H1 (cell line): ENCODE data around the gene TPRN.

Source experiments
- ATF3 ChIP-seq: IDR thresholded peaks from 2 replicates; pipeline ENCODE4 v1.6.1; 2011; ENCODE audit warnings: low read depth, mild to moderate bottlenecking, low read length; ENCODE audit not compliant: insufficient read depth
- BACH1 ChIP-seq: IDR thresholded peaks from 2 replicates; pipeline ENCODE4 v1.6.1; 2012; ENCODE audit warnings: low read length, improper control_type of control experiment
- BRCA1 ChIP-seq: IDR thresholded peaks from 2 replicates; pipeline ENCODE4 v1.6.1; 2012; ENCODE audit warnings: low read depth, low read length, improper control_type of control experiment
- CTCF ChIP-seq, 3 experiments: IDR thresholded peaks; 1 replicate in 2 of 3; 2 replicates in 1 of 3; pipeline versions ENCODE4 v1.5.1 to v1.6.1; 2011; ENCODE audit warnings: low read length in 3 of 3, mild to moderate bottlenecking in 3 of 3, inconsistent platforms in 2 of 3, low read depth in 1 of 3, moderate library complexity in 1 of 3; ENCODE audit not compliant: insufficient read depth in 1 of 3; ENCODE audit errors: control extremely low read depth in 1 of 3
- EZH2 ChIP-seq: fragments of 200-600 bp; sonication (generic); IDR thresholded peaks from 2 replicates; pipeline ENCODE4 v1.7.1; 2012; ENCODE audit warnings: low read depth, mild to moderate bottlenecking, moderate library complexity, low read length, inconsistent platforms; ENCODE audit not compliant: severe bottlenecking
- POLR2A ChIP-seq, 2 experiments: IDR thresholded peaks; 1 replicate in 1 of 2; 2 replicates in 1 of 2; pipeline ENCODE4 v1.6.1; 2011; ENCODE audit warnings: low read depth in 2 of 2, low read length in 2 of 2, mild to moderate bottlenecking in 2 of 2; ENCODE audit errors: control extremely low read depth in 1 of 2
- POLR2AphosphoS5 ChIP-seq: IDR thresholded peaks from 2 replicates; pipeline ENCODE4 v1.6.1; 2011; ENCODE audit warnings: low read depth, low read length
- RNF2 ChIP-seq: fragments of 200-900, 300-1000 bp; sonication (generic); IDR thresholded peaks from 2 replicates; pipeline ENCODE4 v1.7.1; 2016; ENCODE audit warnings: borderline replicate concordance, low read depth, mild to moderate bottlenecking, antibody characterized with exemption, low read length; ENCODE audit not compliant: poor library complexity, severe bottlenecking; ENCODE audit errors: missing control alignments
- SRF ChIP-seq: IDR thresholded peaks from 2 replicates; pipeline ENCODE4 v1.6.1; 2011; ENCODE audit warnings: mild to moderate bottlenecking, low read depth, low read length, moderate library complexity
- TAF7 ChIP-seq: optimal IDR thresholded peaks from 2 replicates; pipeline ENCODE3; 2011; ENCODE audit warnings: low read depth, mild to moderate bottlenecking, inconsistent platforms, low read length, moderate library complexity, borderline replicate concordance
- USF2 ChIP-seq: IDR thresholded peaks from 2 replicates; pipeline ENCODE4 v1.6.1; 2011; ENCODE audit warnings: low read length, improper control_type of control experiment
- TF ChIP-seq, protein P1 (sequence below): IDR thresholded peaks from 2 replicates; pipeline ENCODE4 v1.6.1; 2012; ENCODE audit warnings: inconsistent platforms

GRCh38 chr9:137179761-137180160 is 20.8 kb downstream of the TPRN start:
- TF ChIP-seq CTCF (IDR thresholded peaks at IDR 0.05; ENCODE audit: control extremely low read depth in 1 of 3, insufficient read depth in 1 of 3, low read depth in 1 of 3, low read length in 3 of 3): no peak
- TF ChIP-seq BRCA1: no peak
- no peak for TF ChIP-seq BACH1
- TF ChIP-seq, protein P1, sequence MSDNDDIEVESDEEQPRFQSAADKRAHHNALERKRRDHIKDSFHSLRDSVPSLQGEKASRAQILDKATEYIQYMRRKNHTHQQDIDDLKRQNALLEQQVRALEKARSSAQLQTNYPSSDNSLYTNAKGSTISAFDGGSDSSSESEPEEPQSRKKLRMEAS: no peak
- no peak for TF ChIP-seq USF2
- no peak for TF ChIP-seq ATF3
- no peak for TF ChIP-seq RNF2
- TF ChIP-seq SRF: no peak
- TF ChIP-seq POLR2AphosphoS5: no peak
- no peak for TF ChIP-seq TAF7
- no peak for TF ChIP-seq POLR2A (IDR thresholded peaks at IDR 0.05; ENCODE audit: control extremely low read depth in 1 of 2, low read depth in 2 of 2, low read length in 2 of 2)
- no peak for TF ChIP-seq EZH2
